K562 (cell line): Measurements from ENCODE around the gene NAPEPLD. TPM values are rescaled to one million over a fixed set of nuclear protein-coding genes. Genes with fewer than 3 reads are reported as not detected.

ENCODE experiments used
- ARNT ChIP-seq, 2 experiments: fragments of 450-650 bp; IDR thresholded peaks; 2 replicates each; pipeline ENCODE4 v1.6.1; 2016; ENCODE audit warnings: mild to moderate bottlenecking in 1 of 2
- L3MBTL2 ChIP-seq: fragments of 450-650 bp; IDR thresholded peaks from 2 replicates; pipeline ENCODE4 v1.6.1; 2016; ENCODE audit warnings: mild to moderate bottlenecking, moderate library complexity
- MGA ChIP-seq: fragments of 450-650 bp; IDR thresholded peaks from 2 replicates; pipeline ENCODE4 v1.6.1; 2016; ENCODE audit warnings: mild to moderate bottlenecking, moderate library complexity
- MTA3 ChIP-seq: fragments of 450-650 bp; formaldehyde crosslinking; IDR thresholded peaks from 2 replicates; pipeline ENCODE4 v1.6.1; 2017; ENCODE audit warnings: mild to moderate bottlenecking, borderline replicate concordance
- POLR2B ChIP-seq: fragments of 450-650 bp; IDR thresholded peaks from 2 replicates; pipeline ENCODE4 v1.6.1; 2018; ENCODE audit warnings: low read depth; ENCODE audit not compliant: partially characterized antibody
- SIN3B ChIP-seq: fragments of 450-650 bp; IDR thresholded peaks from 2 replicates; pipeline ENCODE4 v1.6.1; 2017; ENCODE audit warnings: low read depth, mild to moderate bottlenecking, moderate library complexity
- ZNF318 ChIP-seq, 2 experiments: fragments of 450-650 bp; IDR thresholded peaks; 2 replicates each; pipeline ENCODE4 v1.6.1; 2016; ENCODE audit warnings: mild to moderate bottlenecking in 2 of 2, borderline replicate concordance in 1 of 2, low read depth in 1 of 2, moderate library complexity in 1 of 2
- polyA plus RNA-seq, 8 experiments: library from polyadenylated mRNA; depleted of rRNA in 4 of 8; stranded (reverse) in 5 of 8; unstranded in 3 of 8; fragments of >200 nt; fragmentation: Nextera tagmentation in 2 of 8; fragmentation: Illumina TruSeq in 1 of 8; extraction: Ambion mirVana in 2 of 8; extraction: Trizol in 1 of 8; gene quantifications; 2 replicates each; pipeline versions ENCODE4 v1.2.1 to v1.2.3, GENCODE V29; 2011 to 2014; ENCODE audit warnings: inconsistent platforms in 1 of 8, missing spikeins in 1 of 8
- total RNA-seq, 7 experiments: library from RNA; depleted of rRNA in 6 of 7; stranded (reverse); fragments of >200 nt in 6 of 7; fragmentation: Illumina TruSeq in 2 of 7; extraction: Trizol in 2 of 7; gene quantifications; 2 replicates each; pipeline versions ENCODE4 v1.2.1 to v1.2.3, GENCODE V29; 2011 to 2021; ENCODE audit warnings: low replicate concordance in 1 of 7

Gene NAPEPLD
- total and polyA plus RNA-seq, 9 of the 15 experiments (the other 6 are each of a cell fraction or from before 2014, with no cell fraction given), result 3.2 to 11.0 (median 7.5) TPM

GRCh38 chr7:103073989-103074518 lies 74.8 kb downstream of the NAPEPLD start (continued):
- TF ChIP-seq ZNF318 (IDR thresholded peaks at IDR 0.05; ENCODE audit: borderline replicate concordance in 1 of 2, low read depth in 1 of 2), result no peak
- TF ChIP-seq ARNT (IDR thresholded peaks at IDR 0.05), result peak in 1 of 2 experiments; percentile 52; a peak in 1 of 4 replicates
- TF ChIP-seq POLR2B, result peak; percentile 35
- TF ChIP-seq MTA3, result no peak
- no peak for TF ChIP-seq L3MBTL2
- peak; percentile 55; the same call in 1 of the 2 replicates for TF ChIP-seq MGA
- TF ChIP-seq SIN3B, result no peak
